Measurements from ENCODE around the gene EFCC1. TPM values are rescaled to one million over a fixed set of nuclear protein-coding genes. Genes with fewer than 3 reads are reported as not detected.
A peak's percentile ranks its signal among the peaks of the same experiment; 100 is the strongest.
"Not testable (repeated sequence)": the region's sequence is repeated elsewhere in the genome, so short reads cannot be mapped to it uniquely, and the experiment has no call there.

The EFCC1 gene
- total RNA-seq, 2 experiments from 2014 or later: 0.16 to 0.38 TPM

GRCh38 chr3:129063091-129063640, 62.1 kb downstream of the EFCC1 start:
- CTCF ChIA-PET: interaction anchor here (1.0 kb wide), 1 partner anchor 10 kb away, joined by 7 read pairs; no protein-coding TSS in a partner anchor
- Mint-ChIP-seq H3K9me3 (peaks cover 5% of the 10 kb centered on the region), H3K4me1 (ENCODE audit: low read depth) (peaks cover 6% of the 10 kb centered on the region), H3K4me3 (no peak overlapping the region), H3K27ac (no peak overlapping the region), H3K27me3 (no peaks in the 10 kb centered on the region), H3K36me3 (ENCODE audit: low read depth) (no peaks in the 10 kb centered on the region)
- ATAC-seq (no peak), DNase-seq (no peak)
- POLR2A ChIA-PET: interaction anchor here (0.7 kb wide), 1 partner anchor 23 kb away, joined by 3 read pairs; no protein-coding TSS in a partner anchor
- intact Hi-C loops (cut with micrococcal nuclease): no loop called here
- TF ChIP-seq CTCF (IDR thresholded peaks at IDR 0.05): no peak

- no peak overlapping the region for H3K4me3 Mint-ChIP-seq
- POLR2A ChIA-PET: interaction anchor here (0.7 kb wide), 1 partner anchor 22 kb away, joined by 3 read pairs; no protein-coding TSS in a partner anchor
- H3K4me1 Mint-ChIP-seq (ENCODE audit: low read depth): peaks cover 3% of the 10 kb centered on the region
- DNase-seq (no peak), ATAC-seq (no peak)
- H3K27ac Mint-ChIP-seq: no peak overlapping the region
- CTCF ChIA-PET: no interaction called here
- peaks cover 5% of the 10 kb centered on the region for H3K9me3 Mint-ChIP-seq
- H3K36me3 Mint-ChIP-seq (ENCODE audit: low read depth): no peaks in the 10 kb centered on the region
- intact Hi-C loops (cut with micrococcal nuclease): no loop called here
- H3K27me3 Mint-ChIP-seq: no peaks in the 10 kb centered on the region
- no peak for TF ChIP-seq CTCF (IDR thresholded peaks at IDR 0.05)
Observed at GRCh38 chr3:129063841-129064482, 62.9 kb downstream of the EFCC1 start.

- intact Hi-C loops (cut with micrococcal nuclease): no loop called here
- H3K4me1 Mint-ChIP-seq (ENCODE audit: low read depth): peaks cover 11% of the 10 kb centered on the region
- CTCF ChIA-PET: interaction anchor here (1.0 to 11.2 kb wide), 4 partner anchors 12 to 97 kb away, joined by 3 to 103 read pairs (median 6); no protein-coding TSS in a partner anchor
- POLR2A ChIA-PET: interaction anchor here (0.6 to 1.4 kb wide), 3 partner anchors 11 to 55 kb away, joined by 3 to 6 read pairs (median 6); no protein-coding TSS in a partner anchor
- no peaks in the 10 kb centered on the region for H3K27me3 Mint-ChIP-seq
- H3K36me3 Mint-ChIP-seq (ENCODE audit: low read depth): no peaks in the 10 kb centered on the region
- H3K9me3 Mint-ChIP-seq: peaks cover 5% of the 10 kb centered on the region
- no peak overlapping the region for H3K27ac Mint-ChIP-seq
- H3K4me3 Mint-ChIP-seq: no peak overlapping the region
- ATAC-seq (no peak), DNase-seq (no peak)
- no peak for TF ChIP-seq CTCF (IDR thresholded peaks at IDR 0.05)
Observed at GRCh38 chr3:129065016-129065719, 64.1 kb downstream of the EFCC1 start.

- Mint-ChIP-seq H3K4me3 (no peak overlapping the region), H3K27me3 (no peaks in the 10 kb centered on the region), H3K27ac (no peak overlapping the region), H3K4me1 (ENCODE audit: low read depth) (peaks cover 11% of the 10 kb centered on the region), H3K9me3 (peaks cover 5% of the 10 kb centered on the region), H3K36me3 (ENCODE audit: low read depth) (no peaks in the 10 kb centered on the region)
- DNase-seq (no peak), ATAC-seq (no peak)
- CTCF ChIA-PET: interaction anchor here (1.0 to 11.2 kb wide), 4 partner anchors 13 to 97 kb away, joined by 3 to 103 read pairs (median 6); no protein-coding TSS in a partner anchor
- POLR2A ChIA-PET: interaction anchor here (1.4 kb wide), 3 partner anchors 12 to 117 kb away, joined by 4 to 6 read pairs (median 6); no protein-coding TSS in a partner anchor
- intact Hi-C loops (cut with micrococcal nuclease): no loop called here
- no peak for TF ChIP-seq CTCF (IDR thresholded peaks at IDR 0.05)
Observed at GRCh38 chr3:129065720-129066073, 64.6 kb downstream of the EFCC1 start.

- intact Hi-C loops (cut with micrococcal nuclease); H3K36me3 Mint-ChIP-seq (ENCODE audit: low read depth); H3K9me3 Mint-ChIP-seq; H3K27me3 Mint-ChIP-seq: not testable (repeated sequence)
- Mint-ChIP-seq H3K4me1 (ENCODE audit: low read depth) (peaks cover 11% of the 10 kb centered on the region), H3K4me3 (peak overlapping the region; percentile 61), H3K27ac (peak overlapping the region; percentile 25)
- ATAC-seq (peak; percentile 34), DNase-seq (peak; percentile 58)
- ChIA-PET CTCF (interaction anchor here (1.0 to 11.2 kb wide), 6 partner anchors 15 to 178 kb away, joined by 4 to 103 read pairs (median 6); no protein-coding TSS in a partner anchor), POLR2A (interaction anchor here (1.1 to 2.0 kb wide), 4 partner anchors 13 to 182 kb away, joined by 3 to 5 read pairs (median 4); partner anchors contain the start of gene COPG1)
Observed at GRCh38 chr3:129067719-129068118, 66.6 kb downstream of the EFCC1 start.

All from activated CD8-positive, alpha-beta T cell treated with anti-CD3 and anti-CD28 coated beads for 36 hours (primary cell).